OCI-LY7 (cell line): ENCODE measurements around the gene SPANXN3. TPM values are rescaled to one million over a fixed set of nuclear protein-coding genes. Genes with fewer than 3 reads are reported as not detected.

ENCODE experiments used
- BruUV-seq: library from RNA; stranded (reverse); fragments of 400-500 nt; replicated peaks from 2 replicates; lab custom pipeline; 2021; lab: Mats Ljungman, UMichigan
- CTCF ChIA-PET: fragments of 300-600 bp; sonication (Branson Sonifier 250); formaldehyde crosslinking; loops from one replicate; lab custom pipeline; 2022; ENCODE audit warnings: antibody characterized with exemption; ENCODE audit not compliant: unreplicated experiment; lab: Charles Lee
- POLR2A ChIA-PET: fragments of 300-600 bp; sonication (Branson Sonifier 250); formaldehyde crosslinking; loops from one replicate; lab custom pipeline; 2022; ENCODE audit warnings: antibody characterized with exemption; lab: Charles Lee
- DNase-seq: peaks from one replicate; pipeline ENCODE4 v3.0.0-alpha.2; 2015; ENCODE audit warnings: low spot score
- H2AFZ ChIP-seq: fragments of 200-600 bp; sonication (generic), shearing (Covaris generic); 2 replicates; pipeline ENCODE4 v1.6.1; 2014; ENCODE audit warnings: mild to moderate bottlenecking, antibody characterized with exemption, low read length, moderate library complexity
- H3K27ac ChIP-seq: fragments of 200-600 bp; sonication (generic); 2 replicates; pipeline ENCODE4 v1.5.1; 2014; ENCODE audit warnings: mixed run types, low read depth, mild to moderate bottlenecking, moderate library complexity, low read length, inconsistent platforms; ENCODE audit not compliant: poor library complexity, severe bottlenecking
- H3K36me3 ChIP-seq: fragments of 200-600 bp; sonication (generic); 2 replicates; pipeline ENCODE4 v1.6.1; 2014; ENCODE audit warnings: mild to moderate bottlenecking, antibody characterized with exemption, low read length, moderate library complexity, mixed read lengths; ENCODE audit not compliant: insufficient read depth
- H3K4me1 ChIP-seq: fragments of 200-600 bp; sonication (generic); 2 replicates; pipeline ENCODE4 v1.5.1; 2014; ENCODE audit warnings: mild to moderate bottlenecking, low read length; ENCODE audit not compliant: insufficient read depth, poor library complexity, severe bottlenecking
- H3K4me2 ChIP-seq: fragments of 200-600 bp; sonication (generic); 2 replicates; pipeline ENCODE4 v1.6.1; 2014; ENCODE audit warnings: mild to moderate bottlenecking, low read length
- H3K4me3 ChIP-seq: fragments of 200-600 bp; sonication (generic); 2 replicates; pipeline ENCODE4 v1.5.1; 2014; ENCODE audit warnings: mild to moderate bottlenecking, low read depth, low read length; ENCODE audit not compliant: poor library complexity, severe bottlenecking
- H3K79me2 ChIP-seq: fragments of 200-600 bp; sonication (generic); 2 replicates; pipeline ENCODE4 v1.6.1; 2016; ENCODE audit warnings: low read depth, mild to moderate bottlenecking, low read length, moderate library complexity, mixed read lengths; ENCODE audit not compliant: insufficient read depth
- H3K9me2 ChIP-seq: fragments of 200-600 bp; sonication (generic); 2 replicates; pipeline ENCODE4 v1.6.1; 2016; ENCODE audit warnings: mild to moderate bottlenecking, low read length, mixed read lengths; ENCODE audit not compliant: insufficient read depth
- H3K9me3 ChIP-seq: fragments of 200-600 bp; sonication (generic); 2 replicates; pipeline ENCODE4 v1.6.1; 2014; ENCODE audit warnings: mild to moderate bottlenecking, mixed run types, low read length, mixed read lengths
- H4K20me1 ChIP-seq: fragments of 200-600 bp; sonication (generic); 2 replicates; pipeline ENCODE4 v1.6.1; 2014; ENCODE audit warnings: mild to moderate bottlenecking, antibody characterized with exemption, low read length, moderate library complexity, mixed read lengths; ENCODE audit not compliant: insufficient read depth
- CTCF ChIP-seq: fragments of 200-600 bp; sonication (generic); conservative IDR thresholded peaks from 2 replicates; pipeline ENCODE4 v1.5.1; 2014; ENCODE audit warnings: mild to moderate bottlenecking, antibody characterized with exemption, low read length, moderate library complexity, mixed read lengths
- EZH2phosphoT487 ChIP-seq: fragments of 200-600 bp; sonication (generic); IDR thresholded peaks from 2 replicates; pipeline ENCODE4 v1.6.1; 2018; ENCODE audit warnings: low read depth, borderline replicate concordance, mild to moderate bottlenecking, mixed run types, antibody characterized with exemption, low read length, moderate library complexity, mixed read lengths
- intact Hi-C: fragments of 100-400 bp; cut with micrococcal nuclease; formaldehyde crosslinking; loops from one replicate; pipeline ENCODE4 v1.10.0; 2022; ENCODE audit not compliant: unreplicated experiment
- total RNA-seq, 2 experiments: library from RNA; depleted of rRNA in 1 of 2; stranded (reverse); fragments of >200 nt in 1 of 2; shearing (Covaris generic) in 1 of 2; gene quantifications; 2 replicates each; pipeline ENCODE4 v1.2.3, GENCODE V29; 2014 to 2022

The SPANXN3 gene
- total RNA-seq, 2 experiments from 2014 or later, result not detected

GRCh38 chrX:143472347-143472938 lies 44.8 kb downstream of the SPANXN3 start:
- no peaks in the 10 kb centered on the region for H3K79me2 ChIP-seq
- no peaks in the 10 kb centered on the region for H4K20me1 ChIP-seq
- H3K9me2 ChIP-seq, result no peaks in the 10 kb centered on the region
- TF ChIP-seq CTCF (no peak), EZH2phosphoT487 (no peak)
- POLR2A ChIA-PET, result interaction anchor here (0.6 kb wide), 1 partner anchor 49 kb away, joined by 3 read pairs; no protein-coding TSS in a partner anchor
- no peak overlapping the region for H3K4me3 ChIP-seq
- intact Hi-C loops, result no loop called here
- H2AFZ ChIP-seq, result no peak overlapping the region
- no peaks in the 10 kb centered on the region for H3K36me3 ChIP-seq
- CTCF ChIA-PET, result no interaction called here
- no peaks in the 10 kb centered on the region for H3K9me3 ChIP-seq
- H3K4me1 ChIP-seq, result no peaks in the 10 kb centered on the region
- H3K4me2 ChIP-seq, result no peak overlapping the region
- no peak overlapping the region for H3K27ac ChIP-seq
- BruUV-seq, result no TSS peak
- no peak for DNase-seq

- BruUV-seq, result no TSS peak
- Histone ChIP-seq H3K9me3 (no peaks in the 10 kb centered on the region), H3K36me3 (no peaks in the 10 kb centered on the region), H3K4me1 (no peaks in the 10 kb centered on the region), H3K27ac (no peak overlapping the region), H4K20me1 (no peaks in the 10 kb centered on the region), H3K79me2 (no peaks in the 10 kb centered on the region), H3K9me2 (no peaks in the 10 kb centered on the region), H2AFZ (no peak overlapping the region), H3K4me2 (no peak overlapping the region), H3K4me3 (no peak overlapping the region)
- POLR2A ChIA-PET, result no interaction called here
- TF ChIP-seq CTCF (no peak), EZH2phosphoT487 (no peak)
- no peak for DNase-seq
- CTCF ChIA-PET, result no interaction called here
- intact Hi-C loops, result no loop called here
Measured at GRCh38 chrX:143466130-143466529, 51.1 kb downstream of the SPANXN3 start.

- Histone ChIP-seq H3K4me3 (no peak overlapping the region), H3K79me2 (no peaks in the 10 kb centered on the region), H3K9me3 (no peaks in the 10 kb centered on the region), H4K20me1 (no peaks in the 10 kb centered on the region), H2AFZ (no peak overlapping the region), H3K4me2 (no peak overlapping the region), H3K4me1 (no peaks in the 10 kb centered on the region), H3K9me2 (no peaks in the 10 kb centered on the region), H3K36me3 (no peaks in the 10 kb centered on the region), H3K27ac (no peak overlapping the region)
- no TSS peak for BruUV-seq
- POLR2A ChIA-PET, result no interaction called here
- no peak for TF ChIP-seq EZH2phosphoT487
- TF ChIP-seq CTCF, result no peak
- CTCF ChIA-PET, result no interaction called here
- DNase-seq, result no peak
- intact Hi-C loops, result no loop called here
Measured at GRCh38 chrX:143462696-143463095, 54.6 kb downstream of the SPANXN3 start.
